H1 (cell line): ENCODE results near the gene RAD51D. TPM values are rescaled to one million over a fixed set of nuclear protein-coding genes. Genes with fewer than 3 reads are reported as not detected.

ENCODE experiments used
- CTCF ChIA-PET: fragments of 300-600 bp; sonication (Branson Sonifier 250); formaldehyde crosslinking; loops from one replicate; lab custom pipeline; 2021; ENCODE audit not compliant: partially characterized antibody; lab: Charles Lee
- POLR2A ChIA-PET: fragments of 300-600 bp; sonication (Branson Sonifier 250); formaldehyde crosslinking; loops from one replicate; lab custom pipeline; 2021; ENCODE audit warnings: inconsistent platforms; ENCODE audit not compliant: partially characterized antibody; lab: Charles Lee
- DNase-seq, 2 experiments: peaks; one replicate each; pipeline versions ENCODE4 v3.0.0 to v3.0.0-alpha.2; 2010 to 2022; ENCODE audit warnings: low spot score in 2 of 2, low read depth in 1 of 2, mixed read lengths in 1 of 2
- FAIRE-seq: peaks from 2 replicates; lab custom pipeline; 2011; peaks lifted over from hg19 to GRCh38; lab: Jason Lieb, UNC
- H2AFZ ChIP-seq: 2 replicates; pipeline ENCODE4 v1.8.1; 2012; ENCODE audit warnings: low read length, inconsistent platforms
- H2AK5ac ChIP-seq: 2 replicates; pipeline ENCODE4 v1.6.1; 2013; ENCODE audit warnings: low read depth, low read length
- H2BK120ac ChIP-seq: replicated peaks from 2 replicates; pipeline ENCODE3; 2013; ENCODE audit warnings: low read depth, low read length, inconsistent platforms
- H2BK12ac ChIP-seq: 2 replicates; pipeline ENCODE4 v1.6.1; 2013; ENCODE audit warnings: low read depth, low read length
- H2BK15ac ChIP-seq: 2 replicates; pipeline ENCODE4 v1.6.1; 2013; ENCODE audit warnings: low read length
- H2BK20ac ChIP-seq: 2 replicates; pipeline ENCODE4 v1.6.1; 2013; ENCODE audit warnings: low read length
- H2BK5ac ChIP-seq: 2 replicates; pipeline ENCODE4 v1.6.1; 2013; ENCODE audit warnings: low read depth, low read length
- H3K14ac ChIP-seq: 2 replicates; pipeline ENCODE4 v1.6.1; 2013; ENCODE audit warnings: inconsistent platforms; ENCODE audit not compliant: insufficient read length
- H3K18ac ChIP-seq: 2 replicates; pipeline ENCODE4 v1.6.1; 2013; ENCODE audit warnings: low read length; ENCODE audit errors: extremely low read depth
- H3K23ac ChIP-seq: 2 replicates; pipeline ENCODE4 v1.6.1; 2013; ENCODE audit warnings: inconsistent platforms; ENCODE audit not compliant: insufficient read length
- H3K23me2 ChIP-seq: 2 replicates; pipeline ENCODE4 v1.6.1; 2013; ENCODE audit warnings: low read depth, low read length
- H3K27ac ChIP-seq: 2 replicates; pipeline ENCODE4 v1.6.1; 2011; ENCODE audit warnings: low read depth, low read length, inconsistent platforms
- H3K27me3 ChIP-seq, 4 experiments: replicated peaks in 1 of 4; 1 replicate in 1 of 4; 2 replicates in 3 of 4; pipeline versions ENCODE4 v1.6.1 to v1.8.1; 2011 to 2013; ENCODE audit warnings: low read length in 3 of 4, mild to moderate bottlenecking in 3 of 4, inconsistent platforms in 2 of 4, mixed read lengths in 2 of 4, moderate library complexity in 1 of 4; ENCODE audit not compliant: control insufficient read depth in 3 of 4, insufficient read depth in 3 of 4; ENCODE audit errors: extremely low read depth in 1 of 4
- H3K36me3 ChIP-seq, 4 experiments: 2 replicates each; pipeline versions ENCODE4 v1.6.1 to v1.8.1; 2011 to 2013; ENCODE audit warnings: mild to moderate bottlenecking in 4 of 4, low read length in 3 of 4, moderate library complexity in 2 of 4, control low read depth in 1 of 4, inconsistent platforms in 1 of 4; ENCODE audit not compliant: insufficient read depth in 4 of 4, control insufficient read depth in 2 of 4
- H3K4ac ChIP-seq: replicated peaks from 2 replicates; pipeline ENCODE3; 2013; ENCODE audit warnings: low read length, low read depth, mixed read lengths, inconsistent platforms; ENCODE audit not compliant: insufficient read length
- H3K4me1 ChIP-seq, 4 experiments: replicated peaks in 1 of 4; 1 replicate in 1 of 4; 2 replicates in 3 of 4; pipeline versions ENCODE4 v1.6.1 to v1.8.1; 2011 to 2013; ENCODE audit warnings: low read length in 3 of 4, inconsistent platforms in 2 of 4, mixed read lengths in 1 of 4; ENCODE audit not compliant: insufficient read depth in 4 of 4, control insufficient read depth in 3 of 4
- H3K4me2 ChIP-seq, 2 experiments: 2 replicates each; pipeline versions ENCODE4 v1.6.1 to v1.8.1; 2011 to 2013; ENCODE audit warnings: low read depth in 2 of 2, low read length in 2 of 2, control low read depth in 1 of 2, inconsistent platforms in 1 of 2, mild to moderate bottlenecking in 1 of 2; ENCODE audit not compliant: insufficient read depth in 1 of 2
- H3K4me3 ChIP-seq, 4 experiments: fragments of 200-600, 300-600 bp in 1 of 4; sonication (generic), shearing (Covaris generic), sonication (Bioruptor Twin) in 1 of 4; 2 replicates each; pipeline versions ENCODE4 v1.5.1 to v1.8.1; 2011 to 2016; ENCODE audit warnings: low read length in 4 of 4, low read depth in 3 of 4, control low read depth in 2 of 4, inconsistent platforms in 2 of 4, mild to moderate bottlenecking in 2 of 4, mixed read lengths in 1 of 4, moderate library complexity in 1 of 4; ENCODE audit not compliant: insufficient read depth in 2 of 4; ENCODE audit errors: extremely low read depth in 1 of 4
- H3K56ac ChIP-seq: replicated peaks from 2 replicates; pipeline ENCODE3; 2013; ENCODE audit warnings: low read depth, mild to moderate bottlenecking, mixed read lengths, low read length, inconsistent platforms; ENCODE audit not compliant: insufficient read length
- H3K79me1 ChIP-seq: 2 replicates; pipeline ENCODE4 v1.6.1; 2013; ENCODE audit warnings: low read depth, low read length, control low read depth
- H3K79me2 ChIP-seq, 2 experiments: 2 replicates each; pipeline versions ENCODE4 v1.6.1 to v1.8.1; 2012 to 2013; ENCODE audit warnings: low read length in 2 of 2, mild to moderate bottlenecking in 2 of 2, inconsistent platforms in 1 of 2; ENCODE audit not compliant: insufficient read depth in 2 of 2, control insufficient read depth in 1 of 2
- H3K9ac ChIP-seq, 4 experiments: replicated peaks in 1 of 4; 1 replicate in 1 of 4; 2 replicates in 3 of 4; pipeline versions ENCODE4 v1.6.1 to v1.8.1; 2011 to 2013; ENCODE audit warnings: low read depth in 3 of 4, low read length in 3 of 4, control low read depth in 2 of 4, mild to moderate bottlenecking in 2 of 4, moderate library complexity in 2 of 4, inconsistent platforms in 1 of 4; ENCODE audit errors: extremely low read depth in 1 of 4
- H3K9me3 ChIP-seq, 2 experiments: 2 replicates each; pipeline versions ENCODE4 v1.6.1 to v1.8.1; 2012 to 2013; ENCODE audit warnings: mild to moderate bottlenecking in 2 of 2, moderate library complexity in 2 of 2, control low read depth in 1 of 2, inconsistent platforms in 1 of 2, low read depth in 1 of 2, low read length in 1 of 2, mixed read lengths in 1 of 2; ENCODE audit not compliant: insufficient read depth in 2 of 2
- H4K20me1 ChIP-seq, 2 experiments: replicated peaks in 1 of 2; 2 replicates each; pipeline versions ENCODE3 to v1.8.1; 2011 to 2013; ENCODE audit warnings: inconsistent platforms in 2 of 2, low read length in 2 of 2, mild to moderate bottlenecking in 1 of 2; ENCODE audit not compliant: insufficient read depth in 2 of 2, control insufficient read depth in 1 of 2
- H4K5ac ChIP-seq: 2 replicates; pipeline ENCODE4 v1.6.1; 2013; ENCODE audit warnings: low read length, low read depth, mixed read lengths, inconsistent platforms; ENCODE audit not compliant: insufficient read length
- H4K8ac ChIP-seq: 2 replicates; pipeline ENCODE4 v1.8.0; 2013; ENCODE audit warnings: mild to moderate bottlenecking, moderate library complexity, low read length, inconsistent platforms; ENCODE audit not compliant: insufficient read depth; ENCODE audit errors: extremely low read depth
- H4K91ac ChIP-seq: replicated peaks from 2 replicates; pipeline ENCODE3; 2013; ENCODE audit warnings: low read length, mixed read lengths, inconsistent platforms; ENCODE audit not compliant: insufficient read length
- ASH2L ChIP-seq: fragments of 200-600, 300-600 bp; sonication (generic); IDR thresholded peaks from one replicate; pipeline ENCODE4 v1.7.1; 2017; ENCODE audit warnings: low read length
- CREB1 ChIP-seq: IDR thresholded peaks from 2 replicates; pipeline ENCODE4 v1.6.1; 2012; ENCODE audit warnings: inconsistent platforms
- EP300 ChIP-seq, 2 experiments: IDR thresholded peaks; 1 replicate in 1 of 2; 2 replicates in 1 of 2; pipeline ENCODE4 v1.6.1; 2011 to 2012; ENCODE audit warnings: low read depth in 2 of 2, low read length in 2 of 2, mild to moderate bottlenecking in 2 of 2, borderline replicate concordance in 1 of 2, inconsistent platforms in 1 of 2, moderate library complexity in 1 of 2
- EZH2 ChIP-seq: fragments of 200-600 bp; sonication (generic); IDR thresholded peaks from 2 replicates; pipeline ENCODE4 v1.7.1; 2012; ENCODE audit warnings: low read depth, mild to moderate bottlenecking, moderate library complexity, low read length, inconsistent platforms; ENCODE audit not compliant: severe bottlenecking
- KDM4A ChIP-seq: IDR thresholded peaks from one replicate; pipeline ENCODE4 v1.7.1; 2012; ENCODE audit warnings: low read depth, mild to moderate bottlenecking, moderate library complexity, low read length, inconsistent platforms; ENCODE audit not compliant: severe bottlenecking
- MAFK ChIP-seq: IDR thresholded peaks from 2 replicates; pipeline ENCODE4 v1.6.1; 2012; ENCODE audit warnings: low read depth, mild to moderate bottlenecking, improper control_type of control experiment, low read length
- POLR2AphosphoS5 ChIP-seq: IDR thresholded peaks from 2 replicates; pipeline ENCODE4 v1.6.1; 2011; ENCODE audit warnings: low read depth, low read length
- RXRA ChIP-seq: IDR thresholded peaks from 2 replicates; pipeline ENCODE4 v1.6.1; 2011; ENCODE audit warnings: low read depth, mild to moderate bottlenecking, low read length, moderate library complexity; ENCODE audit not compliant: insufficient read depth
- TAF1 ChIP-seq: IDR thresholded peaks from 2 replicates; pipeline ENCODE4 v1.6.1; 2011; ENCODE audit warnings: mild to moderate bottlenecking, low read depth, low read length
- WGBS, 2 experiments: shearing (Covaris generic) in 1 of 2; methylation state at CpG; one replicate each; pipeline versions ENCODE4 v1.1.6 to v1.1.7; 2013 to 2015; ENCODE audit warnings: low lambda C conversion rate in 2 of 2, mixed read lengths in 2 of 2, inconsistent platforms in 1 of 2, low coverage in 1 of 2, missing lambda C conversion rate in 1 of 2; ENCODE audit not compliant: insufficient replicate concordance in 2 of 2, insufficient coverage in 1 of 2, insufficient read length in 1 of 2; ENCODE audit errors: extremely low coverage in 1 of 2, missing lambda C conversion rate in 1 of 2; 5-methylcytosine and 5-hydroxymethylcytosine counted together
- polyA plus RNA-seq, 7 experiments: library from polyadenylated mRNA; depleted of rRNA in 3 of 7; stranded (reverse) in 5 of 7; unstranded in 2 of 7; fragments of >200 nt in 5 of 7; fragments of 200-250 nt in 2 of 7; gene quantifications; 1 replicate in 5 of 7; 2 replicates in 1 of 7; 4 replicates in 1 of 7; pipeline versions ENCODE4 v1.2.1 to v1.2.3, GENCODE V29; 2011 to 2013; ENCODE audit warnings: missing spikeins in 2 of 7, mixed read lengths in 2 of 7
- total RNA-seq: library from RNA; stranded (reverse); fragmentation: NEBNext Ultra II Directional; extraction: Animal tissue kit (Norgen Biotek cat#: 25700); gene quantifications from 2 replicates; pipeline ENCODE4 v1.2.1, GENCODE V29; 2021

Gene RAD51D
- total and polyA plus RNA-seq, 2 of the 8 experiments (the other 6 are each of a cell fraction or from before 2014, with no cell fraction given) = 10.2 to 12.9 TPM

DNA sequence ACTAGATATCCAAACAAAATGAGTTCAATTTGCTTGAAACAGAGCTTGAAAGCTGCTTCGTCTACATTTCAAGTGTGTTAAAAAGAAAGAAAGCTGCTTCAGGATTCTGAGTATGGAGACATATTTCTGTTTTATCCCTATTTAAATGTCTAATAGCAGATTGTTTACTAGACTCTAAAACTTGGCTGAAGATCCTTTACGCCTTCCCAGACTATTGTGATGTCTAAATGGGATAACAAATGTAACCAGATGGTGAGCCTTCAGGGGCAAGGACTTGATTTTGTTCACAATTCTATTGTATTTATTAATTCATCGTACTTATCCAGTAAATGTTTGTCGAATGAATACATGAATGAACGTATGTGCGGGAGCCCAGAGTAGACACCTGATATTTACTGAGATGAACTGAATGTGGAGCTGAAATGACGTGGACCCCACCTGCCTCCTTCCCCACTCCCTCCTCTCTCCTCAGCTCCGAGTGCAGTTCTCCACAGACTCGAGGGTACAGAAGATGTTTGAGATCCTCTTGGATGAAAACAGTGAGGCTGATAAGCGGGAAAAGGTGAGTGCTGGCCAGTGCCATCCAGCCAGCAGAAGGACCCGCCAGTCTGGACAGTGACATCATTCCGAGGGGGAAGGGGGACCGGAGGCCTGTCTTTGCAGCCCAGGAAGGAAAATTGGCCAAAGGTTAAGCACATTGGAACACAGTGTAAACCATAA is 32.9 kb upstream of the RAD51D start:
- H3K79me2 ChIP-seq = no peaks in the 10 kb centered on the region
- H3K79me1 ChIP-seq = no peaks in the 10 kb centered on the region; the same call in 1 of the 2 replicates
- no peak for DNase-seq
- no peaks in the 10 kb centered on the region for H3K9me3 ChIP-seq
- WGBS, 2 experiments = 84% methylated on average over 13 of the region's 13 CpGs; no CpG with 5 or more reads in 1 of the 2 experiments
- no peak overlapping the region for H2BK5ac ChIP-seq
- H2AK5ac ChIP-seq = no peak overlapping the region
- H3K36me3 ChIP-seq = no peaks in the 10 kb centered on the region
- H2BK15ac ChIP-seq = no peak overlapping the region
- no peak overlapping the region for H3K56ac ChIP-seq
- H2AFZ ChIP-seq = no peak overlapping the region
- no peaks in the 10 kb centered on the region for H3K27me3 ChIP-seq
- no peak overlapping the region for H3K14ac ChIP-seq
- no peak overlapping the region for H3K4me3 ChIP-seq
- H3K27ac ChIP-seq = no peak overlapping the region
- TF ChIP-seq ASH2L = no peak
- TF ChIP-seq EZH2 = no peak
- no peak for TF ChIP-seq POLR2AphosphoS5
- TF ChIP-seq CREB1 = no peak
- no peak for TF ChIP-seq KDM4A
- TF ChIP-seq EP300 (IDR thresholded peaks at IDR 0.05; ENCODE audit: borderline replicate concordance in 1 of 2, low read depth in 2 of 2, low read length in 2 of 2) = no peak
- no peak for TF ChIP-seq MAFK
- TF ChIP-seq RXRA = no peak
- TF ChIP-seq TAF1 = no peak
- H2BK120ac ChIP-seq = no peak overlapping the region
- ChIA-PET CTCF (interaction anchor here (0.9 kb wide), 1 partner anchor 9 kb away, joined by 5 read pairs; no protein-coding TSS in a partner anchor), POLR2A (no interaction called here)
- no peak overlapping the region for H3K23ac ChIP-seq
- H3K4me2 ChIP-seq = no peak overlapping the region
- H4K91ac ChIP-seq = no peak overlapping the region
- no peak overlapping the region for H3K18ac ChIP-seq
- no peak overlapping the region for H4K5ac ChIP-seq
- H3K23me2 ChIP-seq = no peaks in the 10 kb centered on the region
- H2BK20ac ChIP-seq = no peak overlapping the region
- no peak overlapping the region for H4K8ac ChIP-seq
- no peak overlapping the region for H2BK12ac ChIP-seq
- no peak for FAIRE-seq
- no peak overlapping the region for H3K9ac ChIP-seq
- peaks cover 0 to 2% (median under 1%) of the 10 kb centered on the region in 4 experiments; a peak in 2 of 7 replicates for H3K4me1 ChIP-seq
- H4K20me1 ChIP-seq = no peaks in the 10 kb centered on the region
- no peak overlapping the region for H3K4ac ChIP-seq
